Measurements from ENCODE around the gene HPGD. TPM values are rescaled to one million over a fixed set of nuclear protein-coding genes. Genes with fewer than 3 reads are reported as not detected.
"Not testable (repeated sequence)": the region's sequence is repeated elsewhere in the genome, so short reads cannot be mapped to it uniquely, and the experiment has no call there.

Gene HPGD
- total and polyA plus RNA-seq, 8 donors = 0.08 to 3.9 (median 1.3) TPM

DNA sequence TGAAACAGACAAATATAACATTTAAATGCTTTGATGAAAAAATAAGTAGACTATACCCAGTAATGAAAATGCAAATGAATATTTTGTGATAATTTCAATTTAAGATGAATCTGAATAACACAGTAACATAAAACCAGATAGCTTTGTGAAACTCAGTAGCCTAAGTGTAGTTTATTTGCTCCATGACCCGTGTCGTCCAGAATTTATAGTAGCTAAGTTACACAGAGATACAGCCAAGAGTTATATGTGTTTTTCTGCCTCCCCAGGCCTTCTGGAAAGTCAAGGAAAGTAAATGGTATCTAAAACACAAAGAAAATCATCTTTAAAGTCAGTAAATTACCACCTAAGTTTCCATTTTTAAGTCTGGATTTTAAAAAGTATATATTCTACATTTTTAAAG is 26.7 kb downstream of the HPGD start:
- ATAC-seq (no peak), FAIRE-seq (no peak), DNase-seq (no peak)
- Histone ChIP-seq H3K9me3 (no peaks in the 10 kb centered on the region), H3K4me3 (no peak overlapping the region), H3K36me3 (no peaks in the 10 kb centered on the region), H3K27ac (no peak overlapping the region), H3K4me1 (no peaks in the 10 kb centered on the region), H3K27me3 (no peaks in the 10 kb centered on the region)
- 59 to 79% methylated on average over 2 of the region's 2 CpGs for WGBS, 2 donors
- no peak for TF ChIP-seq CTCF (IDR thresholded peaks at IDR 0.05)
- intact Hi-C loops (cut with DNase I) = no loop called here

GRCh38 chr4:174494726-174495125 is 27.6 kb downstream of the HPGD start:
- no peak for TF ChIP-seq CTCF (IDR thresholded peaks at IDR 0.05)
- 72 to 77% methylated on average over 3 of the region's 3 CpGs for WGBS, 2 donors
- Histone ChIP-seq H3K4me1 (no peaks in the 10 kb centered on the region), H3K4me3 (no peak overlapping the region), H3K27me3 (no peaks in the 10 kb centered on the region), H3K36me3 (no peaks in the 10 kb centered on the region), H3K27ac (no peak overlapping the region), H3K9me3 (no peaks in the 10 kb centered on the region)
- ATAC-seq (no peak), FAIRE-seq (no peak), DNase-seq (no peak)
- intact Hi-C loops (cut with DNase I) = no loop called here

DNA sequence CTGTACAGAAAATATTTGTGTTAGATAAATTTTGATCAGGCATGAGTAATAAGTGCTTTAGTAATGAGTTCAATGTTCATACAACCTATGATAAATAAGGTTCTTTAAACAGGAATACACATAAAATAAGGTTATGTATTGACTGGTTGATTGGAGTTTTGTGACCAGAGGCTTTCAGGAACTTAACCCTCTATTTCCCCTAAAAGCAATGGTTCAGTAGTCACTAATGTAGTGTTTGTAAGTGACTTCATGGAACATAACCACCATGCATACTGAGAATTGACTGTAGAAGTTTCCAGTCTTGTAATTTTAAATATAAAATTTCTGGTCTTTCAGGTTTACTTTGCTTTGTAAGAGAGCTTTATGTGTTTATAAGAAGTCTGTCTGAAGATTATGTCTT is 28.1 kb downstream of the HPGD start:
- no peak overlapping the region for H3K27ac ChIP-seq
- intact Hi-C loops (cut with DNase I) = no loop called here
- no peak overlapping the region for H3K4me3 ChIP-seq
- FAIRE-seq = no peak
- ATAC-seq = no peak
- H3K27me3 ChIP-seq = no peaks in the 10 kb centered on the region
- no peaks in the 10 kb centered on the region for H3K36me3 ChIP-seq
- no peak for DNase-seq
- no peak for TF ChIP-seq CTCF (IDR thresholded peaks at IDR 0.05)
- H3K9me3 ChIP-seq = no peaks in the 10 kb centered on the region
- H3K4me1 ChIP-seq = no peaks in the 10 kb centered on the region

DNA sequence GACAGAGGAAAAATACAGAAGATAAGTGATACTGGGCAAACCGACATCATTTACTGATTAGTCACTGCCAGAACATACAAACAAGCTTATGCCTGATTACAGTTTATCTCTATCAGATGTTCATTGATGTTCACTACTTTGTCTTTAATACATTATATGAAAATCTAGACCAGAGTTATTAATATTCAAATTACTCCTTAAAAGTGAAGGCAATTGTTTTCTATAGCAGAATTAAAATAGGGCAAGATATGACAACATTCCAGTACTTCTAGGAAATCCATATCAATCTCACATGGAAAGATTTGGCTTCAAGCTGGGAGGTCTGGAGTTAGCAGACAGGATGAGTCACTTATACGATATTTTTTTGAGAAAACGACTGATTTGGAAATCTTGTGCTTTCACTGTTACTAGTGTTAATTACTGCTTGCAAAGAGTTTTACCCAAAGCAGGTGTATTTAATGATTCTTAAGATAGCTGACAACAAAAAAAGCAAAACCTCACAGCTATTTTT is 31.8 kb downstream of the HPGD start:
- intact Hi-C loops (cut with DNase I) = no loop called here
- Histone ChIP-seq H3K9me3 (no peaks in the 10 kb centered on the region), H3K36me3 (no peaks in the 10 kb centered on the region), H3K27me3 (no peaks in the 10 kb centered on the region), H3K4me1 (no peaks in the 10 kb centered on the region), H3K27ac (no peak overlapping the region), H3K4me3 (no peak overlapping the region)
- TF ChIP-seq CTCF (IDR thresholded peaks at IDR 0.05) = no peak
- no peak for ATAC-seq
- no peak for FAIRE-seq
- DNase-seq = no peak
- WGBS, 2 donors = 16 to 27% methylated on average over 3 of the region's 3 CpGs

DNA sequence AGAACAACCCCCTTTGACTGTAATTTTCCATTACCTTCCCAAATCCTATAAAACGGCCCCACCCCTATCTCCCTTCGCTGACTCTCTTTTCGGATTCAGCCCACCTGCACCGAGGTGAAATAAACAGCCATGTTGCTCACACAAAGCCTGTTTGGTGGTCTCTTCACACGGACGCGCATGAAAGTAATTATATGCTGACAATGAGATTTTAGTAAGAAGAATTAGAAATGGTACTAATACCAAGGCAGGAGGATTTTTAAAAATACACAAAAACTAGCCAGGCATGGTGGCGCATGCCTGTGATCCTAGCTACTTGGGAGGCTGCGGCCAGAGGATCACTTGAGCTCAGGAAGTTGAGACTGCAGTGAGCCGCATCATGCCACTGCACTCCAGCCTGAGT is 33.9 kb downstream of the HPGD start:
- H3K36me3 ChIP-seq; H3K9me3 ChIP-seq; DNase-seq; ATAC-seq; H3K27me3 ChIP-seq; FAIRE-seq; intact Hi-C loops (cut with DNase I); H3K4me3 ChIP-seq; H3K27ac ChIP-seq; H3K4me1 ChIP-seq: not testable (repeated sequence)
- whole genome bisulfite sequencing, 2 donors = 88 to 93% methylated on average over 10 of the region's 10 CpGs

DNA sequence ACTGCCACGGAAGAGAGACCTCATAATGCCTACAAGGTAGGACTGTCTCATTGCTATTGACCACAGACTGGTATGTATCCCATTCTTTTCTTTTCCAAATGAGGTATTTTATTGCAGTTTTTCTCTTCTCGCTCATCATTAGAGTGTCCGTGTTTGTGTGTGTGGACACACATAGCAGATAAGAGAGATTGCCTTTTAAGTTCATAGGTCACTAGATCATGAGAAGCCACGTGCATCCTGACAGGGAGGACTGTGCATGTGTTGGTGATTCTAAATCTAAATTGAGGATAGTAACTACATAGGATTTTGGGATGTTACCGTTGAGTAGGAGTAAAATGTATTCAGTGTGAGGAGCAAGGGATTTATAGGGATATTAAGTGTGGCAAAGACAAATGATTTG is 37.3 kb downstream of the HPGD start:
- Histone ChIP-seq H3K4me1 (no peaks in the 10 kb centered on the region), H3K36me3 (no peaks in the 10 kb centered on the region), H3K9me3 (no peaks in the 10 kb centered on the region), H3K4me3 (no peak overlapping the region), H3K27me3 (no peaks in the 10 kb centered on the region), H3K27ac (no peak overlapping the region)
- FAIRE-seq = no peak
- TF ChIP-seq CTCF (IDR thresholded peaks at IDR 0.05) = no peak
- DNase-seq = no peak
- 66 to 67% methylated on average over 5 of the region's 5 CpGs for WGBS, 2 donors
- no peak for ATAC-seq
- intact Hi-C loops (cut with DNase I) = no loop called here
